SH-SY5Y (cell line): ENCODE data around the gene NDEL1.

Source experiments
- GATA2 ChIP-seq: IDR thresholded peaks from 2 replicates; pipeline ENCODE4 v1.6.1; 2011; ENCODE audit warnings: mild to moderate bottlenecking, low read depth, low read length
- GATA3 ChIP-seq: IDR thresholded peaks from 2 replicates; pipeline ENCODE4 v1.6.1; 2011; ENCODE audit warnings: low read depth, mild to moderate bottlenecking, low read length, moderate library complexity

The NDEL1 gene

DNA sequence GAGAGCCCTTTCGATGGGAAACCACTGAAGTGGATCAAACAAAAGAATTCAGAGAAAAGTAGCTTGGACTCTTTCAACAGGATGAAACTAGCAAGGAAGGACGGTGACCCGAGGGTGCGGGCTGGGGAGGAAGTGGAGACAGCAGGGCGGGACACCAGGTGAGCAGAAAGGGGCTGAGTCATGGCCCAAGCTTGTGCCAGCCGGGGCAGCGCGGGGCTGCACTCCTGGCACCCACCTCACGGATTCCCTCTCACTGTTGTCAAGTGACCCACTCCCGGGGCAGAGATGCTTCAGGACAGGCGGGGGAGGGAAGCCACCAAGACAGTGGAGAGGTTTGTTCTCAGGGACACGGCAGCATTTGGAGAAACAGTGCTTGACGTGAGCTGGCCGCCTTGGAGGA, 27.3 kb upstream of the NDEL1 start:
- TF ChIP-seq GATA2, result no peak
- no peak for TF ChIP-seq GATA3

GRCh38 chr17:8409966-8410882, 25.5 kb upstream of the NDEL1 start:
- TF ChIP-seq GATA2 (no peak), GATA3 (no peak)

- TF ChIP-seq GATA2 (no peak), GATA3 (no peak)
These were observed 24.8 kb upstream of the NDEL1 start for GRCh38 chr17:8410883-8411238.

- TF ChIP-seq GATA2 (no peak), GATA3 (no peak)
These were observed 23.6 kb upstream of the NDEL1 start for GRCh38 chr17:8412089-8412488.

- no peak for TF ChIP-seq GATA2
- TF ChIP-seq GATA3, result no peak
These were observed 22.4 kb upstream of the NDEL1 start for GRCh38 chr17:8413328-8413727.

DNA sequence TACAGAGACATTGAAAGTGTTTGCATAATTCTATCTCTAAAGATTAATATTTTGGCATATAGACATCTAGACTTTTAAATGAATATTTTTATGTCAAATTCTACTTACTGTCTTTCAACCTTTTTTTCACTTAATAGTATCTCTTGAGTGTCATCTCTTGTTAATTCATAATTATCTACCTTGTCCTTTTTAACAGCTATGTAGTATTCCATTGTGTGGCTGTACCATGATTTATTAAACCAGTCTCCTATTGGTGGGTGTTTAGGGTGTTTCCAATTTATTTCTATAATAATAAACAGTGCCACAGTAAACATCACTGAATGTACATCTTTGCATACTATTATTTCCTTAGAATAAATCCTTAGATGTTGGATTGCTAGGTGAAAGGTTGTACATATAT, 21.7 kb upstream of the NDEL1 start:
- TF ChIP-seq GATA3, result no peak
- TF ChIP-seq GATA2, result no peak

DNA sequence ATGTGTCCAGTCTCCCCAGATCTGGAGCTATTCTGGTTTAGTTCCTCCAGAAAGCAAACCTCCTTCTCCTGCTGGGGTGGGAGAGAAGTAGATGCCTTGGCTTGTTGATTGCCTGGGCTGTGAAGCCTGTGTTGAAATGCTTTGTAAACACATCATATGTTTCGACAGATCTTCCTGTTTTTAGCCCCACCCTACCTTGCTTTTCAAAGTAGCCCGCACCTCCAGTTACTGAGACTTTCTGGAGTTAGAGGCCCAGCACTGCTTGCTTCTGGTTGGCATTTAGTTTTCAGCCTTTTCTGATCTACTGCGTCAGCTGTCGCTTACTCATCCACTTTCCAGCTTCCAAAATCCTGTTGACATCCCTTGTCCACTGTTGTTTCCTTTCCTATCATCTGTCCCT, 17.9 kb upstream of the NDEL1 start:
- TF ChIP-seq GATA2, result no peak
- no peak for TF ChIP-seq GATA3

GRCh38 chr17:8418471-8418870, 17.2 kb upstream of the NDEL1 start:
- no peak for TF ChIP-seq GATA2
- TF ChIP-seq GATA3, result no peak

DNA sequence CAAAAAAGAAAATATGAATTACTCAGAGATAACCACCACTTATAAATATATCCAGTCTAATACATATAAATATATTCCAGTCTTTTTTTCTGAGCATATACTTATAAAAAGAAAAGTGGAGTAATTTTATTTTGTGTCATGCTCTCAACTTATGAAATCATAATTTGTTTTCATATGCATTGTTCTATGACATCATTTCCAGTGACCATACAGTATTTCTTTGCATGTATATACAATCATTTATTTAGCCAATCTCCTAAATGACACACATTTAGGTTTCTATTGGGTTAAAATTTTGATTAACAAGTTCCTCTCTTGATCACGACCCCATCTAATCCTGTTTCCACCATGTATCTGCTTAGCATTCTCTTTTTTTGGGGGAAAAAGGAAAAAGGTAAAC, 16.4 kb upstream of the NDEL1 start:
- TF ChIP-seq GATA3, result no peak
- TF ChIP-seq GATA2, result no peak

- no peak for TF ChIP-seq GATA3
- no peak for TF ChIP-seq GATA2
These were observed 15.4 kb upstream of the NDEL1 start for GRCh38 chr17:8420041-8420934.

GRCh38 chr17:8421571-8421970, 14.1 kb upstream of the NDEL1 start:
- TF ChIP-seq GATA2 (no peak), GATA3 (no peak)

- no peak for TF ChIP-seq GATA2
- no peak for TF ChIP-seq GATA3
These were observed 9.5 kb upstream of the NDEL1 start for GRCh38 chr17:8426094-8426720.

DNA sequence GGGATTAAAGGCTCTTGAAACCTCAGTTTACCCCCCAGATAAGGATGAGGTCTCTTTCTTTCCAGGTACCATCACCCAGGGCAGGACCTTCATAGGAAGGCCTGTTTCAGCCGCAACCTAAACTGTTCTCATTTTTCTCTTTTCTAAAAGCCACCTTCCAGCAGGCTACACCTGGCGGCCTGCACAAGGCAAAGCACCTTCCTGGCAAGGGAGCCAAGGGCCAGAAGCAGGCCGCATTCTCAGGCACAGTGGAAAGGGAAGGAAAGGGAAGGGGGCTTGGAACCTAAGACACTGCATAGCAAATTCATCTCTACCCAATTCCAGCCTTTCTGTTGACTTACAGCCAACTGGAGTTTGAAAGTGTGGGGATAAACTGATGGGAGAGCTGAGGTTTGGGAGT, 8.9 kb upstream of the NDEL1 start:
- no peak for TF ChIP-seq GATA3
- TF ChIP-seq GATA2, result no peak

- TF ChIP-seq GATA2 (no peak), GATA3 (no peak)
These were observed 4.7 kb upstream of the NDEL1 start for GRCh38 chr17:8430966-8431365.
